Neuronal stem cell (in vitro differentiated cells): ENCODE data around the gene CDC14B.

Experiments
- DNase-seq: peaks from one replicate; pipeline ENCODE4 v3.0.0-alpha.2; 2013; ENCODE audit warnings: low spot score
- H2AFZ ChIP-seq: one replicate; pipeline ENCODE4 v1.6.1; 2013; ENCODE audit warnings: mild to moderate bottlenecking, low read length, inconsistent platforms
- H2AK5ac ChIP-seq: 2 replicates; pipeline ENCODE4 v1.6.1; 2013; ENCODE audit warnings: low read depth, mild to moderate bottlenecking, inconsistent platforms, low read length, moderate library complexity, mixed read lengths
- H2BK120ac ChIP-seq: 2 replicates; pipeline ENCODE4 v1.6.1; 2013; ENCODE audit warnings: low read depth, mild to moderate bottlenecking, inconsistent platforms, low read length, moderate library complexity, mixed read lengths
- H2BK12ac ChIP-seq: one replicate; pipeline ENCODE4 v1.6.1; 2013; ENCODE audit warnings: low read length, inconsistent platforms
- H2BK15ac ChIP-seq: 2 replicates; pipeline ENCODE4 v1.6.1; 2013; ENCODE audit warnings: mild to moderate bottlenecking, low read length, inconsistent platforms, mixed read lengths
- H2BK5ac ChIP-seq: one replicate; pipeline ENCODE4 v1.6.1; 2013; ENCODE audit warnings: inconsistent platforms, mild to moderate bottlenecking, low read length, moderate library complexity
- H3K14ac ChIP-seq: one replicate; pipeline ENCODE4 v1.6.1; 2013; ENCODE audit warnings: low read length, inconsistent platforms
- H3K18ac ChIP-seq: 2 replicates; pipeline ENCODE4 v1.6.1; 2013; ENCODE audit warnings: low read length, inconsistent platforms
- H3K23ac ChIP-seq: 2 replicates; pipeline ENCODE4 v1.6.1; 2013; ENCODE audit warnings: low read depth, mild to moderate bottlenecking, mixed read lengths, low read length, inconsistent platforms; ENCODE audit not compliant: poor library complexity
- H3K27ac ChIP-seq: replicated peaks from 3 replicates; pipeline ENCODE4 v1.5.1; 2013; ENCODE audit warnings: low read length, inconsistent platforms
- H3K27me3 ChIP-seq, 3 experiments: 2 replicates each; pipeline ENCODE4 v1.6.1; 2013; ENCODE audit warnings: low read length in 3 of 3, mild to moderate bottlenecking in 2 of 3, inconsistent platforms in 1 of 3, low read depth in 1 of 3, mixed read lengths in 1 of 3, moderate library complexity in 1 of 3; ENCODE audit not compliant: control insufficient read depth in 3 of 3, insufficient read depth in 3 of 3
- H3K36me3 ChIP-seq, 2 donors: replicated peaks in 1 of 2; 2 replicates each; pipeline ENCODE4 v1.6.1; 2013; ENCODE audit warnings: low read length in 2 of 2; ENCODE audit not compliant: control insufficient read depth in 2 of 2, insufficient read depth in 2 of 2
- H3K4ac ChIP-seq: 2 replicates; pipeline ENCODE4 v1.6.1; 2013; ENCODE audit warnings: inconsistent platforms, mild to moderate bottlenecking, low read length, moderate library complexity
- H3K4me1 ChIP-seq, 2 donors: 1 replicate in 1 of 2; 2 replicates in 1 of 2; pipeline ENCODE4 v1.6.1; 2013; ENCODE audit warnings: low read length in 2 of 2, low read depth in 1 of 2; ENCODE audit not compliant: control insufficient read depth in 2 of 2, insufficient read depth in 1 of 2
- H3K4me2 ChIP-seq: one replicate; pipeline ENCODE4 v1.6.1; 2013; ENCODE audit warnings: mild to moderate bottlenecking, low read length, inconsistent platforms; ENCODE audit not compliant: insufficient read depth, poor library complexity, severe bottlenecking
- H3K4me3 ChIP-seq, 2 donors: 2 replicates each; pipeline ENCODE4 v1.5.1; 2013; ENCODE audit warnings: low read length in 2 of 2, mild to moderate bottlenecking in 2 of 2, inconsistent platforms in 1 of 2, moderate library complexity in 1 of 2
- H3K79me1 ChIP-seq: one replicate; pipeline ENCODE4 v1.6.1; 2013; ENCODE audit warnings: low read depth, mild to moderate bottlenecking, inconsistent platforms, low read length, moderate library complexity
- H3K9ac ChIP-seq: one replicate; pipeline ENCODE4 v1.6.1; 2013; ENCODE audit warnings: mild to moderate bottlenecking, low read depth, low read length, inconsistent platforms; ENCODE audit not compliant: poor library complexity
- H3K9me3 ChIP-seq, 2 donors: replicated peaks in 1 of 2; 2 replicates each; pipeline versions ENCODE3 to v1.6.1; 2013; ENCODE audit warnings: low read length in 2 of 2, mild to moderate bottlenecking in 2 of 2, inconsistent platforms in 1 of 2, low read depth in 1 of 2, mixed read lengths in 1 of 2, moderate library complexity in 1 of 2; ENCODE audit not compliant: control insufficient read depth in 2 of 2, insufficient read depth in 1 of 2
- H4K8ac ChIP-seq: one replicate; pipeline ENCODE4 v1.6.1; 2013; ENCODE audit warnings: low read depth, mild to moderate bottlenecking, inconsistent platforms, low read length, moderate library complexity
- H4K91ac ChIP-seq: one replicate; pipeline ENCODE4 v1.6.1; 2013; ENCODE audit warnings: low read length, low read depth, mild to moderate bottlenecking, inconsistent platforms; ENCODE audit not compliant: poor library complexity
- WGBS, 2 donors: extraction: QIAGEN DNeasy Blood & Tissue Kit; methylation state at CpG; one replicate each; pipeline ENCODE4 v1.1.7; 2013; ENCODE audit warnings: missing lambda C conversion rate in 2 of 2, mixed read lengths in 1 of 2; ENCODE audit not compliant: insufficient read length in 2 of 2, insufficient replicate concordance in 1 of 2; ENCODE audit errors: extremely low coverage in 2 of 2; 5-methylcytosine and 5-hydroxymethylcytosine counted together

CDC14B gene

DNA sequence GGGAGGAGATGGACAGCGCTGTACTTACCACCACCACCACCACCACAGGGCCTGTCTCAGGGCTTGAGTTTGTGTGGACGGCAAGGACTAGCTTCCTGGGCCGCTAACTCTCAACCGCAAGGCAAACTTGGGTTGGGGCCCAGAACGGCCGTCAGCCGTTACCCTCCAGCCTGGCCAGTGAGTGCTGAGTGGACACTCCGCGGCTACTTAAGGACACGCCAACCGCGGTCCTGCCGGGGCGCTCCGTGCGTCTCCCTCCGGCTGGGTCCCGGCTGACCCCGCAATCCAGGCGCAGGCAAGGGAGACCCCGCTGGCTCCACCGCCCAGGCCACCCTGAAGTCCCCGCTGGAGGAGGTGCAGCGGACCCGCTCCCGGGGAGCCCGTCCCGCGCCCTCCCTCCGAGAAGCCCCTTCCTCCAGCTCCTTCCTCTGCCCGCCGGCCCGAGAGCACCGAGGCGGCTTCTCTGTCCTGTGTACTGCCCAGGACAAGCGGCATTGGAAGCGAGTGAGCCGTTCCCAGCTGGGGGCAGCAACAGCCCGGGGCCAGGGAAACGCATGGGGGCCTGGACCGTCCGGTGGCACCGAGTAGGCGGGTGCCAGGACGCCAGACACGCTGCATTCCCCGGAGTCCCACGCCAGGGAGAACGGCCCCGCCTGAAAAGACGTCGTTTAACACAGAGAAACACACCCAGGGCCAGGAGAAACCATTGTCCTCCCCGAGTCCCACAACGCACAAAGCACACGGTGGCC is 123.1 kb downstream of the CDC14B start:
- Histone ChIP-seq H2BK15ac (no peak overlapping the region), H3K4me1 (peaks cover 5 to 19% of the 10 kb centered on the region in 2 donors), H2BK120ac (no peak overlapping the region), H2BK12ac (no peak overlapping the region), H3K27ac (no peak overlapping the region), H3K23ac (peak overlapping the region; percentile 26), H3K14ac (no peak overlapping the region), H3K4me3 (no peak overlapping the region), H2AK5ac (no peak overlapping the region), H2AFZ (no peak overlapping the region), H3K9ac (no peak overlapping the region), H3K27me3 (no peaks in the 10 kb centered on the region), H2BK5ac (no peak overlapping the region), H4K8ac (no peak overlapping the region), H3K9me3 (peaks cover 0 to 1% of the 10 kb centered on the region in 2 donors), H4K91ac (peak overlapping the region; percentile 57), H3K36me3 (peaks cover 5 to 25% of the 10 kb centered on the region in 2 donors), H3K79me1 (no peaks in the 10 kb centered on the region), H3K4me2 (no peak overlapping the region), H3K4ac (no peak overlapping the region), H3K18ac (peak overlapping the region; percentile 15)
- WGBS, 2 donors, result no CpG with 5 or more reads among the region's 55 CpGs
- no peak for DNase-seq

DNA sequence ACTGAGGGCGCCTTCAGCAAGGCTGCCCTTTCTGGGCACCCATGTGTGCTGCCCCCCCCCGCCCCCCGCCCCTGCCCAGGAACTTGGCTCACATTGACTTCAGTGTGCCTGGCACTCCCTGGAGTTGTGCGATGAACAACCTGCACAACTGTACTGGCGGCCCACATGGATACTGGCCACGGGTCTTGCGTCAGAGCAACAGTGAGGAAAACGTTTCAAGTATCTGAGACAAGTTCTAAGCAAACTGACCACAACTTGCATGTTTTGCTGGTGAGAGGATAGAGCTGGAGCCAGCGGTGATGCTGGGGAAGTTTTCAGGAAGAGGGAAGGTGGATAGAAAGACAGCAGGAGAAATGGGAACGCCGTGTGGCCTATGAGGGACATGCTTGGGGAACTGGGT is 124.3 kb downstream of the CDC14B start:
- H2BK15ac ChIP-seq, result no peak overlapping the region

DNA sequence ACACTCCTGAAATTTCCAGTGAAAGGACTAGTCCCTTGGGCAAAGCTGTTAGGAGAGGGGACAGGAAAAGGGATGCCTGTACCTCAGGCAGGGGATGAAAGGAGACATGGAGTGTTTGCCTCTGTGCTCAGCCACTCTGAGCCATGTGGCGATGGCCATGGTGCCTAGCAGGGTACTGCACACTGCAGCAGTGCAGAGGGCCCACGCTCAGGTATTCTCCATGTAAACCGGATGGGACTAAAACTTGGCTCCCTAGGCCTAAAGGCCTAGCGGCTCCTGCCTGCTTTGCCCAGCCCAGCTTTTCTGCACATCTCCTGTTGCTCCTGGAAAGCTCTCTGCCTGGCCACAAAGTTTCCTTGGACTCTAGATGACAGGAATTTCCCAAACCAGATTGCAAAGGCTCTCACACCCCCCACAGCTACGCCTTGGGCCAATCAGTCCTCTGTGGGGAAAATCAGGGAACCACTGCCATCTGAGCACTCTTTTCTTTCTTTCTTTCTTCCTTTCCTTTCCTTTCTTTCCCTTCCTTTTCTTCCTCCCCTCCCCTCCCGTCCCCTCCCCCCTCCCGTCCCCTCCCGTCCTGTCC is 125.3 kb downstream of the CDC14B start:
- Histone ChIP-seq H3K4ac (no peak overlapping the region), H3K9ac (no peak overlapping the region), H3K36me3 (peaks cover 18 to 47% of the 10 kb centered on the region in 2 donors), H3K4me1 (peaks cover 0 to 10% of the 10 kb centered on the region in 2 donors), H3K14ac (no peak overlapping the region), H3K27ac (no peak overlapping the region), H3K27me3 (no peaks in the 10 kb centered on the region), H3K23ac (no peak overlapping the region), H4K91ac (no peak overlapping the region), H2BK15ac (no peak overlapping the region), H3K4me3 (no peak overlapping the region), H3K4me2 (no peak overlapping the region), H2AFZ (no peak overlapping the region), H2BK5ac (no peak overlapping the region), H2AK5ac (no peak overlapping the region), H4K8ac (no peak overlapping the region), H3K18ac (no peak overlapping the region), H3K9me3 (peaks cover 0 to 1% of the 10 kb centered on the region in 2 donors), H2BK12ac (no peak overlapping the region), H3K79me1 (no peaks in the 10 kb centered on the region), H2BK120ac (no peak overlapping the region)
- no CpG with 5 or more reads among the region's 8 CpGs for WGBS, 2 donors
- no peak for DNase-seq

More for the DNA sequence above, 124.3 kb downstream of the CDC14B start:
- Histone ChIP-seq H4K8ac (no peak overlapping the region), H3K14ac (no peak overlapping the region), H3K9me3 (peaks cover 0 to 1% of the 10 kb centered on the region in 2 donors), H3K4me2 (no peak overlapping the region), H3K4ac (no peak overlapping the region), H2BK5ac (no peak overlapping the region), H3K79me1 (no peaks in the 10 kb centered on the region), H2AFZ (no peak overlapping the region), H3K9ac (no peak overlapping the region), H3K27ac (no peak overlapping the region), H3K23ac (no peak overlapping the region), H2AK5ac (no peak overlapping the region), H2BK120ac (no peak overlapping the region), H4K91ac (no peak overlapping the region), H3K36me3 (peaks cover 12 to 37% of the 10 kb centered on the region in 2 donors), H3K27me3 (no peaks in the 10 kb centered on the region), H2BK12ac (no peak overlapping the region), H3K4me1 (peaks cover 0 to 13% of the 10 kb centered on the region in 2 donors), H3K18ac (no peak overlapping the region), H3K4me3 (no peak overlapping the region)
- WGBS, 2 donors, result no CpG with 5 or more reads among the region's 11 CpGs
- DNase-seq, result no peak

DNA sequence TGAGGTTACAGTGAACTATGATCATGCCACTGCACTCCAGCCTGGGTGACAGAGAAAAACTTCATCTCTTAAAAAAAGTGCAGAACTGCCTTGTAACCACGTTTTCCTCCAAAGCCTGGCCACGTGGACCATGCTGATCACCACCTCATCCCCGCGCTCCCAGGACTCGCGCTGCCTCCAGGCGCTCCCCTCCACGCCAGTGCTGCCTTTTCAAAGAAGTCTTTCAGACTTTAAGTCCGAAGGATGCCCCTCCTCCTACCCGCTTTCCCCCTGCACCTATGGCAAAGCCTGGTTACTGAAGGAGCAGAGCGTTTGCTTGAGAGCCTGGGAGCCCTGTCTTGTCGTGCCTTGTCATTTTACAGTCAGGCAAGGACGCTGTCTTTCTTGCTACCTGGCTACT is 125.9 kb downstream of the CDC14B start:
- Histone ChIP-seq H2BK15ac (no peak overlapping the region), H3K14ac (no peak overlapping the region), H4K91ac (no peak overlapping the region), H3K4me3 (no peak overlapping the region), H3K27ac (no peak overlapping the region), H3K23ac (no peak overlapping the region), H3K79me1 (no peaks in the 10 kb centered on the region), H2AFZ (no peak overlapping the region), H2BK120ac (no peak overlapping the region), H3K4ac (no peak overlapping the region), H3K9ac (no peak overlapping the region), H2AK5ac (no peak overlapping the region), H3K18ac (no peak overlapping the region), H2BK5ac (no peak overlapping the region), H3K27me3 (no peaks in the 10 kb centered on the region), H3K36me3 (peaks cover 19 to 53% of the 10 kb centered on the region in 2 donors), H2BK12ac (no peak overlapping the region), H3K4me2 (no peak overlapping the region), H3K9me3 (peaks cover 0 to 1% of the 10 kb centered on the region in 2 donors), H3K4me1 (peaks cover 0 to 6% of the 10 kb centered on the region in 2 donors), H4K8ac (no peak overlapping the region)
- no peak for DNase-seq
- WGBS, 2 donors, result no CpG with 5 or more reads among the region's 13 CpGs
